Right lobe of liver (tissue), 4 donors: ENCODE results near the gene FAM89A.

ENCODE experiments used
- CTCF ChIP-seq, 4 donors: fragments of 200-600 bp in 3 of 4; fragments of 450-650 bp in 1 of 4; IDR thresholded peaks; one replicate each; pipeline versions ENCODE4 v1.5.1 to v1.8.0; 2016 to 2022; ENCODE audit warnings: antibody characterized with exemption in 4 of 4, mild to moderate bottlenecking in 2 of 4
- POLR2A ChIP-seq: fragments of 450-650 bp; IDR thresholded peaks from one replicate; pipeline ENCODE4 v1.6.1; 2017; ENCODE audit warnings: antibody characterized with exemption, mild to moderate bottlenecking
- donor health status: DM: no; HTN: no; CAD: no.
- donor health status: DM: no; HTN: no; CAD: no.
- donor health status: DM: no; HTN: yes; CAD: no.

GRCh38 chr1:231058416-231059109 lies 18.5 kb upstream of the FAM89A start:
- TF ChIP-seq CTCF (IDR thresholded peaks at IDR 0.05), result no peak
- no peak for TF ChIP-seq POLR2A
